Uterus (tissue), 2 donors: ENCODE data around the gene SMCO3.

ENCODE experiments used
- CTCF ChIP-seq, 4 experiments: fragments of 200-600 bp in 2 of 4; fragments of 450-650 bp in 2 of 4; sonication (generic) in 2 of 4; IDR thresholded peaks; one replicate each; pipeline ENCODE4 v1.5.1; 2016 to 2019; ENCODE audit warnings: antibody characterized with exemption in 4 of 4, mild to moderate bottlenecking in 2 of 4, moderate library complexity in 1 of 4
- POLR2A ChIP-seq, 2 donors: fragments of 450-650 bp; IDR thresholded peaks; one replicate each; pipeline ENCODE4 v1.6.1; 2016; ENCODE audit warnings: antibody characterized with exemption in 2 of 2, mild to moderate bottlenecking in 1 of 2, moderate library complexity in 1 of 2

DNA sequence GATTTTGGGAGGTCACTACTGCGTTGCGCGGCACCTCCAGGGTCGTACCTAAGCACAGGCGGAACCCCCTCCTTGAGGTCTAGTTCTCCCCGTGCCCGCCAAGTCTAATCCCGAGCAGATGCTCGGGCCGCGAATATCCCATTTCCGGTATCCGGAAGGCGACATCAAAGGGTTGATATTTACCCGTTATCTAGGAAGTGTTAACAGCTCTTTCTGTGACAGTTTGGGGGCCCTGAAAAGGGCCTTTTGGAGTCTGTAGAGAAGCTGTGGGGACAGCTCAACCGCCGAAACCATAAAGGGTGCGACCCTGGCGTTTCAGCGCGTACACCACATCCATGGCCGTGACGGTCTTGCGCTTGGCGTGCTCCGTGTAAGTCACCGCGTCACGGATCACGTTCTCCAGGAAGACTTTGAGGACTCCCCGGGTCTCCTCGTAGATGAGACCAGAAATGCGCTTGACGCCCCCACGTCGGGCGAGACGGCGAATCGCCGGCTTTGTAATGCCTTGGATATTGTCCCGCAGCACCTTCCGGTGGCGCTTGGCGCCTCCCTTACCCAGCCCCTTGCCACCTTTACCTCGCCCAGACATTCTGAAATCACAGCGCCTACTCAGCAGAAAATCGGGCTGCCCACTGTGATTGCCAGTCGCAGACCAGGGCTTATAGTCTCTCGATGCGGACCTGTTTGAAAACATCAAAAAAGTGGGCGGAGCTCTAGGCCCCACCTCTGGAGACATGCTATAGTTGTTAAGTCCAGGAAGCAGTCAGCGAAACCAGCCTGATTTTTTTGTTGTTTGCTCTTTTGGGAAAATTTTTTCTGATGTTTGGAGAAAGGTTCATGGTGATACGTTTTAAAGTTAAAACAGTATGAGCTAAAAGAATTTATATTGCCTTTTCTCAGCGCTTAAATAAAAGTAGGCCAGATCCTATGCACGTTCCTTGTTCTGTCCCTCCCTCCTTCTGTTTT, 43.2 kb downstream of the SMCO3 start:
- TF ChIP-seq POLR2A (IDR thresholded peaks at IDR 0.05), result peak; percentile 78 to 88
- no peak for TF ChIP-seq CTCF (IDR thresholded peaks at IDR 0.05)
